Hepatocyte (in vitro differentiated cells): Measurements from ENCODE around the gene RGS6. TPM values are rescaled to one million over a fixed set of nuclear protein-coding genes. Genes with fewer than 3 reads are reported as not detected.

ENCODE experiments used
- DNase-seq: peaks from one replicate; pipeline ENCODE4 v3.0.0-alpha.2; 2016; ENCODE audit warnings: low spot score
- H2AFZ ChIP-seq: fragments of 200-600 bp; sonication (generic); 2 replicates; pipeline ENCODE4 v1.6.0; 2016; ENCODE audit warnings: antibody characterized with exemption, mild to moderate bottlenecking
- H3K27ac ChIP-seq: fragments of 200-600 bp; sonication (generic); 2 replicates; pipeline ENCODE4 v1.5.1; 2016; ENCODE audit warnings: mild to moderate bottlenecking
- H3K27me3 ChIP-seq: fragments of 200-600 bp; sonication (generic); 2 replicates; pipeline ENCODE4 v1.6.1; 2016
- H3K36me3 ChIP-seq: fragments of 200-600 bp; sonication (generic); replicated peaks from 2 replicates; pipeline ENCODE4 v1.5.1; 2016; ENCODE audit warnings: low read depth; ENCODE audit not compliant: insufficient read depth
- H3K4me1 ChIP-seq: fragments of 200-600 bp; sonication (generic); 2 replicates; pipeline ENCODE4 v1.5.1; 2016; ENCODE audit warnings: mild to moderate bottlenecking, moderate library complexity; ENCODE audit not compliant: insufficient read depth
- H3K4me2 ChIP-seq: fragments of 200-600 bp; sonication (generic); 2 replicates; pipeline ENCODE4 v1.6.0; 2016
- H3K4me3 ChIP-seq: fragments of 200-600 bp; sonication (generic); 2 replicates; pipeline ENCODE4 v1.5.1; 2016; ENCODE audit warnings: mild to moderate bottlenecking
- H3K79me2 ChIP-seq: fragments of 200-600 bp; sonication (generic); 2 replicates; pipeline ENCODE4 v1.6.0; 2017; ENCODE audit warnings: mild to moderate bottlenecking
- H3K9me2 ChIP-seq: fragments of 200-600 bp; sonication (generic); replicated peaks from 2 replicates; pipeline ENCODE4 v1.6.0; 2017; ENCODE audit warnings: mild to moderate bottlenecking; ENCODE audit not compliant: insufficient read depth
- H3K9me3 ChIP-seq: fragments of 200-600 bp; sonication (generic); 2 replicates; pipeline ENCODE4 v1.5.1; 2016; ENCODE audit warnings: low read depth, mild to moderate bottlenecking
- H4K20me1 ChIP-seq: fragments of 200-600 bp; sonication (generic); 2 replicates; pipeline ENCODE4 v1.6.0; 2016; ENCODE audit warnings: mild to moderate bottlenecking; ENCODE audit not compliant: insufficient read depth, poor library complexity, severe bottlenecking
- EZH2 ChIP-seq: fragments of 200-600 bp; sonication (generic); IDR thresholded peaks from 2 replicates; pipeline ENCODE4 v1.6.1; 2016; ENCODE audit warnings: antibody characterized with exemption, mild to moderate bottlenecking, borderline replicate concordance
- EZH2phosphoT487 ChIP-seq: fragments of 200-600 bp; sonication (generic); IDR thresholded peaks from one replicate; pipeline ENCODE4 v1.6.1; 2018; ENCODE audit warnings: antibody characterized with exemption, mild to moderate bottlenecking, low read depth, moderate library complexity; ENCODE audit not compliant: unreplicated experiment, severe bottlenecking
- WGBS: methylation state at CpG from one replicate; pipeline ENCODE4 v1.1.6; 2016; ENCODE audit warnings: low lambda C conversion rate; ENCODE audit errors: missing lambda C conversion rate; 5-methylcytosine and 5-hydroxymethylcytosine counted together
- polyA plus RNA-seq: library from polyadenylated mRNA; unstranded; fragments of >200 nt; fragmentation: Nextera tagmentation; extraction: Ambion mirVana; gene quantifications from 2 replicates; pipeline ENCODE4 v1.2.1, GENCODE V29; 2016
- total RNA-seq: library from RNA; depleted of rRNA; stranded (reverse); fragments of >200 nt; gene quantifications from 2 replicates; pipeline ENCODE4 v1.2.3, GENCODE V29; 2014
- TF ChIP-seq, protein P1 (sequence below): fragments of 200-600 bp; sonication (generic); IDR thresholded peaks from 2 replicates; pipeline ENCODE4 v1.5.1; 2016; ENCODE audit warnings: antibody characterized with exemption, mild to moderate bottlenecking; ENCODE audit not compliant: poor library complexity

Gene RGS6
- total and polyA plus RNA-seq, 2 experiments from 2014 or later, result 0.25 to 0.87 TPM

DNA sequence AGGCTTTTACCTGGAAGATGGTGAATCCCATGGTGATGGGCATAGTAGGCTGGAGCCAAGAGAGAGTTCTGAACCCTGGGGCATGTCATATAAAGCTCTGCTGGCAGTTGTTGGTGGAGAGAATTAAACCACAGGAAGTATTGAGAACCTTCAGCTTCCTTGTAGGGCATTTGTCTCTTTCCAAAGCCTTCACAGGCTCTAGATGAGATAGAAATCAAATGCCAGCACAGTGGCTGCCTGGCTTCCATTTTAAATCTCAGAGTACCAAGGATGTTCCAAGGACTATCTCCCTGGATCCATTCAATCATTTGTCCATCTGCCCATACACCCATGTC is 592.0 kb downstream of the RGS6 start:
- DNase-seq, result no peak
- H3K79me2 ChIP-seq, result no peaks in the 10 kb centered on the region
- H3K27me3 ChIP-seq, result peaks cover 8% of the 10 kb centered on the region
- H3K9me2 ChIP-seq, result no peaks in the 10 kb centered on the region
- no peak overlapping the region for H3K4me2 ChIP-seq
- no peaks in the 10 kb centered on the region for H3K4me1 ChIP-seq
- H3K27ac ChIP-seq, result no peak overlapping the region
- H2AFZ ChIP-seq, result no peak overlapping the region
- H3K36me3 ChIP-seq, result no peaks in the 10 kb centered on the region
- no peak overlapping the region for H3K4me3 ChIP-seq
- H4K20me1 ChIP-seq, result no peaks in the 10 kb centered on the region
- TF ChIP-seq, protein P1, sequence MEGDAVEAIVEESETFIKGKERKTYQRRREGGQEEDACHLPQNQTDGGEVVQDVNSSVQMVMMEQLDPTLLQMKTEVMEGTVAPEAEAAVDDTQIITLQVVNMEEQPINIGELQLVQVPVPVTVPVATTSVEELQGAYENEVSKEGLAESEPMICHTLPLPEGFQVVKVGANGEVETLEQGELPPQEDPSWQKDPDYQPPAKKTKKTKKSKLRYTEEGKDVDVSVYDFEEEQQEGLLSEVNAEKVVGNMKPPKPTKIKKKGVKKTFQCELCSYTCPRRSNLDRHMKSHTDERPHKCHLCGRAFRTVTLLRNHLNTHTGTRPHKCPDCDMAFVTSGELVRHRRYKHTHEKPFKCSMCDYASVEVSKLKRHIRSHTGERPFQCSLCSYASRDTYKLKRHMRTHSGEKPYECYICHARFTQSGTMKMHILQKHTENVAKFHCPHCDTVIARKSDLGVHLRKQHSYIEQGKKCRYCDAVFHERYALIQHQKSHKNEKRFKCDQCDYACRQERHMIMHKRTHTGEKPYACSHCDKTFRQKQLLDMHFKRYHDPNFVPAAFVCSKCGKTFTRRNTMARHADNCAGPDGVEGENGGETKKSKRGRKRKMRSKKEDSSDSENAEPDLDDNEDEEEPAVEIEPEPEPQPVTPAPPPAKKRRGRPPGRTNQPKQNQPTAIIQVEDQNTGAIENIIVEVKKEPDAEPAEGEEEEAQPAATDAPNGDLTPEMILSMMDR, result no peak
- TF ChIP-seq EZH2 (no peak), EZH2phosphoT487 (no peak)
- no peaks in the 10 kb centered on the region for H3K9me3 ChIP-seq

DNA sequence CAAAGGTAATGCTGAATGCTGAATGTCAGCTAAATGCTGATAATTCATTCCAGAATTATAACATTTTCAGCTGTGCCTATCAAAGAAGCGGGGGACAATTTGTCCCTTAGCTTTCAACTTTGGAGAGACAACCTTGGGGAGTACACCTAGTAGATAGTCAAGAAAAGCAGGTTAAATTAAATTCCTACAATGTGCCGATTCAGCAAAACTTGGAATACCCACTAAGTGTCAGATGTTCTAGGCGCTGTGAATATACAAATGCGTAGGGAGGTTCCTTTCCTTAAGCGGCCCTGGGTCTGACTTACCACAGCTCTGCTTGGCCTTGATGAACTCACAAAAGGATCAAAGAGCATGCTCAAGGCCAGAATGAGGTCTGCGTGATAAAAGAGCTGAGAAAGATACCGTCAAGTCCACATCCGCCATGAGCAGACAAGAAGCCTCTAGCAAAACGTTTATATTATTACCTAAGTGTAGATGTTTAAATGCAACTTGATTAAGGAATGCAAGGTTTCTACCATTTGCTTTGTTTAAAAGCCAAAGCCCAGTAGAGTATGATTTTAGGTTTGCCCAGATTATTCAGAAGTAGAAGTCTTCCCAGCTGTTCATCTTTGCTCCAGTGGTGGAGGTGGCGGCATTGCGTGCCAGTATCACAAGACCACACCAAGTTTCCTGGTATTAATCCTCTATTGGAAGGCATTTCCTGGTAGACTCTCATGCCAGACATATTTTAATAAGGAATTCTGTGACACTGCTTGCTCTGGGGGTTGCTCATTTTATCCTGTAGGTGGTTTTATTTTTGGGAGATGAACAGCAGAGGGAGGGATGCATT is 593.1 kb downstream of the RGS6 start:
- H3K9me2 ChIP-seq, result no peaks in the 10 kb centered on the region
- H3K4me3 ChIP-seq, result no peak overlapping the region
- no peaks in the 10 kb centered on the region for H3K79me2 ChIP-seq
- no peak overlapping the region for H2AFZ ChIP-seq
- no peaks in the 10 kb centered on the region for H3K9me3 ChIP-seq
- no peaks in the 10 kb centered on the region for H3K4me1 ChIP-seq
- H3K4me2 ChIP-seq, result no peak overlapping the region
- H3K27ac ChIP-seq, result no peak overlapping the region
- H4K20me1 ChIP-seq, result no peaks in the 10 kb centered on the region
- TF ChIP-seq EZH2 (no peak), EZH2phosphoT487 (no peak)
- TF ChIP-seq, protein P1, result no peak
- peaks cover 9% of the 10 kb centered on the region for H3K27me3 ChIP-seq
- DNase-seq, result no peak
- no peaks in the 10 kb centered on the region for H3K36me3 ChIP-seq
- WGBS, result 87% methylated on average over 11 of the region's 11 CpGs

DNA sequence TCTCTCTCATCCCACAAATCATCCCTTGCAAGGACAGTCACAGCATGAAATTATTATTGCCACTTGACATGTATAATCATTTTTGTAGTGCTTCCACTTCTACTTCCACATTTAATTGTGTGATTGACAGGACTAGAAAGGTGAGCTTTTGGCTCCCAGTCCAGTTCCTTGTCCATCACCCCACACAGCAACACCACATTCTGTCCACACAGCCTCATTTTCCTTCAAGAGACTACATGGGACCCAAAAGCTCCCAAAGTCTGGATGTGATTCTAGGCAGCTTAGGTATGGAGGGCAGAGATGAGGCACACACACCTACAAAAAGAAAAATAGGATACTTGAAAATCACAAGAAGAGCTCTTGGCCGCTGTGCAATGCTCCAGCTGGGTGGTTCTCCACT is 595.4 kb downstream of the RGS6 start:
- Histone ChIP-seq H3K36me3 (no peaks in the 10 kb centered on the region), H2AFZ (no peak overlapping the region), H3K27ac (no peak overlapping the region), H3K79me2 (no peaks in the 10 kb centered on the region), H3K4me3 (no peak overlapping the region), H4K20me1 (no peaks in the 10 kb centered on the region), H3K9me3 (no peaks in the 10 kb centered on the region), H3K9me2 (no peaks in the 10 kb centered on the region), H3K4me2 (no peak overlapping the region), H3K27me3 (peaks cover 9% of the 10 kb centered on the region), H3K4me1 (no peaks in the 10 kb centered on the region)
- no peak for DNase-seq
- WGBS, result 93% methylated on average over 1 of the region's 1 CpG
- no peak for TF ChIP-seq EZH2

DNA sequence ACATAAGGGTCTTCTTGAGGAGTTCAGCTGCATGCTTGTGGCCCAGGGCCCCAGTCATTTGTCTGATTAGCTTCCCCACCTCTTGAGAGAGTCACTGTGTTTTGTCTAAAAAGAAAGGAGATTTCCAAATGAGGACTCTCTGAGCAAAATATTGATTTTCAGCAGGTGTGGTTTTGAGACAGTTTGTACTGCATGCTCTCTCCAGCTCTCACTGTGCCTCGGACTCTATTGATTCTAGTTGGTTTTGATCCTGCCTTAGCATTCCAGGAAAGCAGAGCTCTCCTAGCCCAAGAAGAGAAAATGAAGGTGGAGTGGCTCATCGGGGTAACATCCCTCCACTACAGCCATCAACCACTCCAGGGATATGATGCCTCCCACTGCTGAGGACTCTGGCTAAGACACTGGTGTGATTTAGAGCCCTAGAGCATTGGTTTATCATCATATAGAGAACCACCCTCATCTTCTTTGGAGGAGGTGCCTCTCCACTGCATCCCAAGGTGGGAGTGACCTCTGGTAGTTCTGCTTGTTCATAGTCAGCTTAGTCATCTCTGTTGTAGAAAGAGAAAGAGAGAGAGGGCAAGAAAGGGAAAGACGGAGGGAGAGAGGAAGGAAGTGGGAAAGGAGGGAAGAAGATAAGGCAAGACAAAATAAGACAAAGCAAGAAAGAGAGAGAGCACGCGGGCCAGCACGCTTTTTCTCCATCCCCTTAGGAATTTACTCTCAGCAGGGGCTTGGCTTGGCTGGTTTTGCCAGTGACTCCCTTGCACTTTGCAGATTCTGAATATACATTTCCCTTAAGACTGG is 596.0 kb downstream of the RGS6 start:
- DNase-seq, result no peak
- Histone ChIP-seq H3K36me3 (no peaks in the 10 kb centered on the region), H3K4me3 (no peak overlapping the region), H3K4me1 (no peaks in the 10 kb centered on the region), H3K9me2 (no peaks in the 10 kb centered on the region), H3K4me2 (no peak overlapping the region), H3K27ac (no peak overlapping the region), H2AFZ (no peak overlapping the region), H3K27me3 (peaks cover 9% of the 10 kb centered on the region), H4K20me1 (no peaks in the 10 kb centered on the region), H3K9me3 (no peaks in the 10 kb centered on the region), H3K79me2 (no peaks in the 10 kb centered on the region)
- TF ChIP-seq EZH2 (no peak), EZH2phosphoT487 (no peak)
- TF ChIP-seq, protein P1, result no peak
- 68% methylated on average over 6 of the region's 6 CpGs for WGBS
